ENCODE measurements around the gene FNIP1. TPM values are rescaled to one million over a fixed set of nuclear protein-coding genes. Genes with fewer than 3 reads are reported as not detected.
"Not testable (repeated sequence)": the region's sequence is repeated elsewhere in the genome, so short reads cannot be mapped to it uniquely, and the experiment has no call there.

FNIP1 gene
- polyA plus RNA-seq, 1 donor (not counting 4 experiments of a cell fraction or from before 2014, with no cell fraction given) = 14.6 TPM

DNA sequence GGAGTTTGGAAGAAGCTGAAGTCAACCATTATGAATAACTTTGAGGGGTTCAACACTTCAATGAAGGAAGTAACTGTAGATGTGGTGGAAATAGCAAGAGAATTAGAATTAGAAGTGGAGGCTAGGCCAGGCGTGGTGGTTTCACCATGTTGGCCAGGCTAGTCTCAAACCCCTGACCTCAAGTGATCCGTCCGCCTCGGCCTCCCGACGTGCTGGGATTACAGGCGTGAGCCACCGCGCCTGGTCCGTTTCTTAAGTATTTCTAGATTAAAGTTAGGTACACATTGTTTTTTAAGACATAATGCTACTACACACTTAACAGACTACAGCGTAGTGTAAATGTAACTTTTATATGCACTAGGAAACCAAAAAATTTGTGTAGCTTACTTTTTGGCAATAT is 14.1 kb downstream of the FNIP1 start:
- no peak overlapping the region for H3K4me3 ChIP-seq (ENCODE audit: control insufficient read depth in 2 of 3, extremely low read depth in 1 of 3, insufficient read depth in 2 of 3, low read depth in 1 of 3, low read length in 3 of 3)
- no peaks in the 10 kb centered on the region for H3K4me1 ChIP-seq (ENCODE audit: control insufficient read depth, extremely low read depth, insufficient read depth, low read length)
- dilution Hi-C loops (cut with MboI; ENCODE audit: extremely low pct_ligation_motif_present, low sequenced_read_pairs) = no loop called here
- H3K79me2 ChIP-seq (ENCODE audit: control insufficient read depth, insufficient read depth, low read length) = peaks cover 80% of the 10 kb centered on the region
- no peaks in the 10 kb centered on the region for H3K9me3 ChIP-seq (ENCODE audit: control insufficient read depth, low read depth, low read length)
- H3K27me3 ChIP-seq (ENCODE audit: control insufficient read depth, extremely low read depth, insufficient read depth, low read length) = no peaks in the 10 kb centered on the region
- H3K9me1 ChIP-seq (ENCODE audit: control insufficient read depth, extremely low read depth, insufficient read depth, low read length) = no peaks in the 10 kb centered on the region
- no peak overlapping the region for H3K9ac ChIP-seq (ENCODE audit: control insufficient read depth, extremely low read depth, insufficient read depth, low read length)
- H2AFZ ChIP-seq (ENCODE audit: control insufficient read depth, low read length) = no peak overlapping the region
- FAIRE-seq (no peak), DNase-seq (ENCODE audit: low read depth, low spot score) (no peak)
- no peak for TF ChIP-seq EZH2 (IDR thresholded peaks at IDR 0.05; ENCODE audit: low read length)
- TF ChIP-seq, protein P1, sequence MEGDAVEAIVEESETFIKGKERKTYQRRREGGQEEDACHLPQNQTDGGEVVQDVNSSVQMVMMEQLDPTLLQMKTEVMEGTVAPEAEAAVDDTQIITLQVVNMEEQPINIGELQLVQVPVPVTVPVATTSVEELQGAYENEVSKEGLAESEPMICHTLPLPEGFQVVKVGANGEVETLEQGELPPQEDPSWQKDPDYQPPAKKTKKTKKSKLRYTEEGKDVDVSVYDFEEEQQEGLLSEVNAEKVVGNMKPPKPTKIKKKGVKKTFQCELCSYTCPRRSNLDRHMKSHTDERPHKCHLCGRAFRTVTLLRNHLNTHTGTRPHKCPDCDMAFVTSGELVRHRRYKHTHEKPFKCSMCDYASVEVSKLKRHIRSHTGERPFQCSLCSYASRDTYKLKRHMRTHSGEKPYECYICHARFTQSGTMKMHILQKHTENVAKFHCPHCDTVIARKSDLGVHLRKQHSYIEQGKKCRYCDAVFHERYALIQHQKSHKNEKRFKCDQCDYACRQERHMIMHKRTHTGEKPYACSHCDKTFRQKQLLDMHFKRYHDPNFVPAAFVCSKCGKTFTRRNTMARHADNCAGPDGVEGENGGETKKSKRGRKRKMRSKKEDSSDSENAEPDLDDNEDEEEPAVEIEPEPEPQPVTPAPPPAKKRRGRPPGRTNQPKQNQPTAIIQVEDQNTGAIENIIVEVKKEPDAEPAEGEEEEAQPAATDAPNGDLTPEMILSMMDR (optimal IDR thresholded peaks at IDR 0.05 in 1 of 3, IDR thresholded peaks at IDR 0.05 in 1 of 3, conservative IDR thresholded peaks at IDR 0.05 in 1 of 3; ENCODE audit: extremely low read depth in 1 of 3, insufficient read depth in 2 of 3, low read length in 3 of 3) = no peak
- H3K4me2 ChIP-seq (ENCODE audit: control insufficient read depth, extremely low read depth, insufficient read depth, low read depth, low read length) = no peak overlapping the region
- no peaks in the 10 kb centered on the region for H3K36me3 ChIP-seq (ENCODE audit: control insufficient read depth in 2 of 2, extremely low read depth in 1 of 2, insufficient read depth in 2 of 2, low read length in 2 of 2)
- H4K20me1 ChIP-seq (ENCODE audit: control insufficient read depth, extremely low read depth, insufficient read depth, low read length) = peaks cover 7% of the 10 kb centered on the region
- H3K27ac ChIP-seq (ENCODE audit: control insufficient read depth, insufficient read depth, low read length) = no peak overlapping the region

DNA sequence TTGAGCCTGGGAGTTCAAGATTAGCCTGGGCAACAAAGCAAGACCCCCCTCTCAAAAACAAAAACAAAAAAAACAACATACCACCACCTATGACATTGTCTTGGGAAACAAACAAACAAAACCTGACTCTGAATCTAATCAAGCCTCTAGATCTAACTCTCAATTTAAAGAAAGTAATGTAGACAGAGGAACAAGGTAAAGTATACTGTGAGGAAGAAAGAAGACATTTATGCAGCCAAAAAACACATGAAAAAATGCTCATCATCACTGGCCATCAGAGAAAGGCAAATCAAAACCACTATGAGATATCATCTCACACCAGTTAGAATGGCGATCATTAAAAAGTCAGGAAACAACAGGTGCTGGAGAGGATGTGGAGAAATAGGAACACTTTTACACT is 18.7 kb downstream of the FNIP1 start:
- H3K9me3 ChIP-seq (ENCODE audit: control insufficient read depth, low read depth, low read length); H3K36me3 ChIP-seq (ENCODE audit: control insufficient read depth in 2 of 2, extremely low read depth in 1 of 2, insufficient read depth in 2 of 2, low read length in 2 of 2); FAIRE-seq; H3K27ac ChIP-seq (ENCODE audit: control insufficient read depth, insufficient read depth, low read length); H3K9me1 ChIP-seq (ENCODE audit: control insufficient read depth, extremely low read depth, insufficient read depth, low read length); H3K4me2 ChIP-seq (ENCODE audit: control insufficient read depth, extremely low read depth, insufficient read depth, low read depth, low read length); H3K4me1 ChIP-seq (ENCODE audit: control insufficient read depth, extremely low read depth, insufficient read depth, low read length); H3K4me3 ChIP-seq (ENCODE audit: control insufficient read depth in 2 of 3, extremely low read depth in 1 of 3, insufficient read depth in 2 of 3, low read depth in 1 of 3, low read length in 3 of 3); DNase-seq (ENCODE audit: low read depth, low spot score); H4K20me1 ChIP-seq (ENCODE audit: control insufficient read depth, extremely low read depth, insufficient read depth, low read length); H3K27me3 ChIP-seq (ENCODE audit: control insufficient read depth, extremely low read depth, insufficient read depth, low read length); H3K9ac ChIP-seq (ENCODE audit: control insufficient read depth, extremely low read depth, insufficient read depth, low read length); dilution Hi-C loops (cut with MboI; ENCODE audit: extremely low pct_ligation_motif_present, low sequenced_read_pairs); H2AFZ ChIP-seq (ENCODE audit: control insufficient read depth, low read length): not testable (repeated sequence)
- H3K79me2 ChIP-seq (ENCODE audit: control insufficient read depth, insufficient read depth, low read length) = peaks cover 79% of the 10 kb centered on the region

DNA sequence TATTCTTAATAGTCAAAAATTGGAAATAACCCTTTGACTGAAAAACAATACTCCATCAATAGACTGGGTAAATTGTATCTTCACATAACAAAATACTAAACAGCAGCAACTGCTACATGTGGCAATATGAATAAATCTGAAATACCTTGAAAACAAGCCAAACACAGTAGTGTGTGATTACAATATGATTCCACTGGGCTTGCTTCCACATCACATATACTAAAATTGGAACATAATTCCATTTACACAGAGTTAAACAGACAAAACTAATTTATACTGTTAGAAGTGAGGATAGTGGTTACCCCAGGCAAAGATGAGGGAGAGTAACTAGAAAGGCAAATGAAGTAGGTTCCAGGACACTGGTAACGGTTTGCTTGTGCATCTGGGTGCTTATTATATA is 20.4 kb downstream of the FNIP1 start:
- Histone ChIP-seq H3K79me2 (ENCODE audit: control insufficient read depth, insufficient read depth, low read length) (peaks cover 77% of the 10 kb centered on the region), H3K36me3 (ENCODE audit: control insufficient read depth in 2 of 2, extremely low read depth in 1 of 2, insufficient read depth in 2 of 2, low read length in 2 of 2) (no peaks in the 10 kb centered on the region), H3K4me2 (ENCODE audit: control insufficient read depth, extremely low read depth, insufficient read depth, low read depth, low read length) (no peak overlapping the region), H3K4me1 (ENCODE audit: control insufficient read depth, extremely low read depth, insufficient read depth, low read length) (peaks cover 5% of the 10 kb centered on the region), H3K27me3 (ENCODE audit: control insufficient read depth, extremely low read depth, insufficient read depth, low read length) (no peaks in the 10 kb centered on the region), H3K27ac (ENCODE audit: control insufficient read depth, insufficient read depth, low read length) (no peak overlapping the region), H3K9me1 (ENCODE audit: control insufficient read depth, extremely low read depth, insufficient read depth, low read length) (no peaks in the 10 kb centered on the region), H3K9me3 (ENCODE audit: control insufficient read depth, low read depth, low read length) (no peaks in the 10 kb centered on the region), H3K9ac (ENCODE audit: control insufficient read depth, extremely low read depth, insufficient read depth, low read length) (no peak overlapping the region), H3K4me3 (ENCODE audit: control insufficient read depth in 2 of 3, extremely low read depth in 1 of 3, insufficient read depth in 2 of 3, low read depth in 1 of 3, low read length in 3 of 3) (no peak overlapping the region), H4K20me1 (ENCODE audit: control insufficient read depth, extremely low read depth, insufficient read depth, low read length) (peaks cover 4% of the 10 kb centered on the region), H2AFZ (ENCODE audit: control insufficient read depth, low read length) (no peak overlapping the region)
- dilution Hi-C loops (cut with MboI; ENCODE audit: extremely low pct_ligation_motif_present, low sequenced_read_pairs) = no loop called here
- TF ChIP-seq, protein P1 (optimal IDR thresholded peaks at IDR 0.05 in 1 of 3, IDR thresholded peaks at IDR 0.05 in 1 of 3, conservative IDR thresholded peaks at IDR 0.05 in 1 of 3; ENCODE audit: extremely low read depth in 1 of 3, insufficient read depth in 2 of 3, low read length in 3 of 3) = no peak
- no peak for TF ChIP-seq EZH2 (IDR thresholded peaks at IDR 0.05; ENCODE audit: low read length)
- no peak for DNase-seq (ENCODE audit: low read depth, low spot score)
- FAIRE-seq = no peak

All from keratinocyte (primary cell).